ENCODE measurements around the gene EMC10. TPM values are rescaled to one million over a fixed set of nuclear protein-coding genes. Genes with fewer than 3 reads are reported as not detected.

Gene EMC10
- total and polyA plus RNA-seq, 2 of the 4 experiments (the other 2 are of a cell fraction) = 11.3 to 90.9 TPM

- no peak overlapping the region for H3K56ac ChIP-seq (ENCODE audit: extremely low read depth, insufficient read depth, low read length)
- peaks cover 5% of the 10 kb centered on the region; the same call in 1 of the 2 replicates for H3K9me1 ChIP-seq (ENCODE audit: insufficient read depth, low read length)
- in situ Hi-C loops (cut with MboI; ENCODE audit: low sequenced_read_pairs) = no loop called here
- peaks cover 12% of the 10 kb centered on the region for H4K20me1 ChIP-seq (ENCODE audit: insufficient read depth, low read length)
- H2AK9ac ChIP-seq (replicated peaks; ENCODE audit: low read depth, low read length, poor library complexity) = peak overlapping the region; percentile 76
- H4K5ac ChIP-seq (ENCODE audit: low read depth, low read length) = no peak overlapping the region
- H2AK5ac ChIP-seq (ENCODE audit: low read depth, low read length) = no peak overlapping the region
- intact Hi-C loops (cut with micrococcal nuclease) = loop anchor here (5.0 kb wide), 1 partner anchor 113 kb away; the partner anchor contains the start of gene NAPSA
- H4K91ac ChIP-seq (ENCODE audit: insufficient read depth, low read depth, low read length) = no peak overlapping the region
- no peak overlapping the region for H3K23ac ChIP-seq (ENCODE audit: low read depth, low read length)
- no peaks in the 10 kb centered on the region for H3K27me3 ChIP-seq (ENCODE audit: control insufficient read depth, insufficient read depth, low read length)
- H3K4me1 ChIP-seq (ENCODE audit: control insufficient read depth, insufficient read depth, low read length) = 0 out of 2 replicates have a peak, but pooled peaks cover 2% of the 10 kb centered on the region
- CTCF ChIA-PET = no interaction called here
- H2AFZ ChIP-seq (replicated peaks; ENCODE audit: low read length, poor library complexity) = no peak overlapping the region
- H2BK15ac ChIP-seq (ENCODE audit: low read depth, low read length) = no peak overlapping the region
- H3K9me3 ChIP-seq (ENCODE audit: control insufficient read depth, insufficient read depth, low read length) = no peaks in the 10 kb centered on the region
- no peak overlapping the region for H4K8ac ChIP-seq (ENCODE audit: low read depth in 2 of 2, low read length in 2 of 2)
- dilution Hi-C loops (cut with HindIII; ENCODE audit: low sequenced_read_pairs, unreplicated experiment) = no loop called here
- H3K18ac ChIP-seq (ENCODE audit: low read depth, low read length) = no peak overlapping the region
- no peak for DNase-seq
- no peak overlapping the region for H2BK120ac ChIP-seq (ENCODE audit: low read depth, low read length)
- no peak overlapping the region for H3K27ac ChIP-seq (ENCODE audit: insufficient read depth, low read length)
- peaks cover 26% of the 10 kb centered on the region for H3K36me3 ChIP-seq (ENCODE audit: control insufficient read depth, insufficient read depth, low read length)
- no peak overlapping the region for H3K4me2 ChIP-seq (ENCODE audit: low read depth, low read length)
- H3K4ac ChIP-seq (ENCODE audit: low read depth, low read length) = no peak overlapping the region
- no peak overlapping the region for H3K14ac ChIP-seq (replicated peaks; ENCODE audit: low read depth, low read length)
- no peak overlapping the region for H2BK5ac ChIP-seq (ENCODE audit: low read depth, low read length, poor library complexity, severe bottlenecking)
- ATAC-seq (ENCODE audit: low read depth) = no peak
- H3K9ac ChIP-seq (ENCODE audit: low read depth, low read length) = no peak overlapping the region
- H2BK20ac ChIP-seq (ENCODE audit: low read depth, low read length) = no peak overlapping the region
- no TSS peak for BruUV-seq (replicated peaks)
- no peak for TF ChIP-seq RCOR1 (IDR thresholded peaks at IDR 0.05; ENCODE audit: insufficient replicate concordance, low read length)
- TF ChIP-seq RAD21 (IDR thresholded peaks at IDR 0.05; ENCODE audit: low read length) = no peak
- no peak for TF ChIP-seq MAFK (IDR thresholded peaks at IDR 0.05; ENCODE audit: low read depth, low read length)
- TF ChIP-seq POLR2A (IDR thresholded peaks at IDR 0.05; ENCODE audit: low read depth, low read length) = no peak
- TF ChIP-seq, protein P1, sequence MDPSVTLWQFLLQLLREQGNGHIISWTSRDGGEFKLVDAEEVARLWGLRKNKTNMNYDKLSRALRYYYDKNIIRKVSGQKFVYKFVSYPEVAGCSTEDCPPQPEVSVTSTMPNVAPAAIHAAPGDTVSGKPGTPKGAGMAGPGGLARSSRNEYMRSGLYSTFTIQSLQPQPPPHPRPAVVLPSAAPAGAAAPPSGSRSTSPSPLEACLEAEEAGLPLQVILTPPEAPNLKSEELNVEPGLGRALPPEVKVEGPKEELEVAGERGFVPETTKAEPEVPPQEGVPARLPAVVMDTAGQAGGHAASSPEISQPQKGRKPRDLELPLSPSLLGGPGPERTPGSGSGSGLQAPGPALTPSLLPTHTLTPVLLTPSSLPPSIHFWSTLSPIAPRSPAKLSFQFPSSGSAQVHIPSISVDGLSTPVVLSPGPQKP (IDR thresholded peaks at IDR 0.05; ENCODE audit: borderline replicate concordance, low read depth, low read length) = no peak
- TF ChIP-seq CEBPB (IDR thresholded peaks at IDR 0.05; ENCODE audit: low read depth, low read length) = no peak
- TF ChIP-seq NFE2L2 (IDR thresholded peaks at IDR 0.05; ENCODE audit: low read depth, low read length) = no peak
- no peak for TF ChIP-seq CTCF (conservative IDR thresholded peaks at IDR 0.05; ENCODE audit: low read depth, low read length)
- TF ChIP-seq FOS (IDR thresholded peaks at IDR 0.05; ENCODE audit: low read depth, low read length) = no peak
- no peak for TF ChIP-seq SMC3 (IDR thresholded peaks at IDR 0.05; ENCODE audit: low read depth, low read length)
- TF ChIP-seq USF2 (IDR thresholded peaks at IDR 0.05; ENCODE audit: low read depth, low read length) = no peak
- TF ChIP-seq RFX5 (IDR thresholded peaks at IDR 0.05; ENCODE audit: low read depth, low read length) = no peak
- no peak for TF ChIP-seq MAZ (IDR thresholded peaks at IDR 0.05; ENCODE audit: borderline replicate concordance, low read depth, low read length)
- TF ChIP-seq CHD1 (IDR thresholded peaks at IDR 0.05; ENCODE audit: low read depth, low read length) = no peak
- TF ChIP-seq BHLHE40 (IDR thresholded peaks at IDR 0.05; ENCODE audit: low read depth, low read length) = no peak
- no CpG with 5 or more reads among the region's 16 CpGs for WGBS, 2 experiments (ENCODE audit: extremely low coverage in 2 of 2, insufficient read length in 1 of 2)
- H3K4me3 ChIP-seq (ENCODE audit: insufficient read depth, low read depth, low read length) = no peak overlapping the region
- POLR2A ChIA-PET (ENCODE audit: unreplicated experiment) = no interaction called here
- H3K79me1 ChIP-seq (ENCODE audit: low read depth in 1 of 2, low read length in 2 of 2) = peaks cover 16 to 27% of the 10 kb centered on the region in 2 experiments
Measured at GRCh38 chr19:50479761-50480251, 3.5 kb downstream of the EMC10 start.

All from IMR-90 (cell line).